Measurements from ENCODE around the gene UBE2H. TPM values are rescaled to one million over a fixed set of nuclear protein-coding genes. Genes with fewer than 3 reads are reported as not detected.

UBE2H gene
- total RNA-seq, 1 donor from 2014 or later, result 114 TPM

DNA sequence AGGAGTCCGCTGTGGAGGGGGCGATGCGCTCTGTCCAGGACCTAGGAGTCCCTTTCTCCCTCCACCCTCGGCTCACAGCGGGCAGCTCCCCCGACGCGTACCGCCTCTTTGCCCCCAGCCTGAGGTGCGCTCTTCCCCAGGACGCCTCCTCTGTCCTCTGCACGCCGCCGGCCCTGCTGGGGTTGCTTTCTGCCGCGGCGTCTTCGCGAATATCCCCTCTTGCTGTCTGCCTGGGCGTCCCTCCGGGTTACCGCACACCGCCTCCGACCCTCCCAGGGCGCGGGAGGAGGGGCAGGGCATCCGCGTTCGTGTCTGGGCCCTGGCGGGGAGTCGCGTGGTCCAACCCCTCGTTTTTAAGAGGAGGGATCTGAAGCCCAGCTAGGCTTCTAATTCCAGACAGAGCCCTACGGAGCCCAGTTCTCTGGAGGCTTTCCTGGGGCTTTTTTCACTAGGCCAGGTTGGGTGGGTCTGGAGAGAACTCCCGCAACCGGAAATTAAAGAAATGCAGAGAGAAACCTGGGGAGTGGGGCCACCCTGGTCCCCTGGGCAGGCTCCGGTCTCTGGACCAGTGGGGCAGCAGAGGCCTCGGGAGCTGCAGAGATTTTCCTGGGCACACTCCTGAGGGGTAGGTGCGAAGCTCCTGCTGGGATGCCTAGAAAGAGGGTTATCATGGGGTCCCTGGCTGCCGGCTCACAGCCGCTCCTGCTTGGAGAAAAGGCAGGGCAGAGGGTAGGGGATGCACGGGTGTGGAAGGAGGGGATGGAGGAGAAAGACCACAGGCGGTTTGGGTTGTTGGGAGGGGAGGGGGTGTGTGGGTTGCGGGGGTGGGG, 166.9 kb downstream of the UBE2H start:
- Histone ChIP-seq H3K27ac (no peak overlapping the region), H3K4me3 (peak overlapping the region; percentile 29), H3F3A (ENCODE audit: low read depth) (peaks cover 34% of the 10 kb centered on the region)

DNA sequence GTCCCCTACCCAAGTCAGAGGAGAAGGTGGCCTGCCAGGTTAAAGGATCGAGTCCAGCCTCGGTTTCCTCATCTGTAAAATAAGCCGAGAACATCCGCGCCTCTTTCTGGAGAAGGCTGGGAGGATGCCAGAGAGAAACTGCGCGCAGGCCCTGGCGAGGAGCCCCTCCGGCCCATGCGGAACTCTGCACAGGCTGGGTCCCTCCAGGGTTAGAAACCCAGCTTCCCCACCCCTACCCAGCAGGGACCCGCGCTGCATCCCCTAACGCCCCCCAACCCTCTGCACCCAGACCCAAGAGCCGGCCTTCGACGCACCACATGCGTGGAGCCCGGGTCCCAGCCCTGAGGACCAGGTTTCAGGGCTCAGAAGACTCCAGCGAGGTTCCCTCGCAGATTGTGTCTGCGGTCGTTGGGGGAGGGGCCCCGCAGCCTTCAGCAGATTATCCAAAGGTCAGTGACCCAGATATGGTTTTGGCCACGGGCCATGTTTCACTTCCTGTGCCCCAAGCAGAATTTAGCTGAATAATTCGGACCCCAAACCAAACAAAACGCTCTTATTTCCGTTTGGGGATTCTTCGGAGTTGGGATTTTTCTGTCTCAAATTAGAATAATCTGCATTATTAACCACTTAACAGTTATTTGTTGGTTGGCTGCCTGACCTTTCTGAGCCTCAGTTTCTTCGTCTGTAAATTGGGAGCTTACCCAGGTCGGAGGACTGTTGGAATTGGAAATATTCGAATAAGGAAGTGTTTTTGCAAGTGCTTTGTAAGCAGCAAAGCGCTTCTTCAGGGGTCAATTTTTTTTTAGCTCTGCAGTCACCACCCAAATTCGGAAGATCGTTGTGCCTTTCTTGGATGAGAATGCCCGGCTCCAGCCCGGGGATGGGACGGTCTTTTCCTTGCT, 167.7 kb downstream of the UBE2H start:
- Histone ChIP-seq H3K27me3 (peaks cover 100% of the 10 kb centered on the region), H3K4me3 (peak overlapping the region; percentile 29), H3F3A (ENCODE audit: low read depth) (peaks cover 43% of the 10 kb centered on the region), H3K27ac (no peak overlapping the region), H2AFZ (replicated peaks) (no peak overlapping the region), H3K36me3 (no peaks in the 10 kb centered on the region), H3K4me2 (peak overlapping the region; percentile 73), H4K20me1 (ENCODE audit: low read depth) (peaks cover 76% of the 10 kb centered on the region), H3K9ac (no peak overlapping the region), H3K9me3 (ENCODE audit: low read depth) (no peaks in the 10 kb centered on the region), H3K4me1 (peaks cover 33% of the 10 kb centered on the region), H3K79me2 (ENCODE audit: low read depth) (no peaks in the 10 kb centered on the region)
- Mint-ChIP-seq H3K27me3 (ENCODE audit: insufficient read depth, low read depth) (peaks cover 70% of the 10 kb centered on the region), H3K9me3 (no peaks in the 10 kb centered on the region), H3K4me1 (peaks cover 50% of the 10 kb centered on the region), H3K4me3 (peak overlapping the region; percentile 56), H3K27ac (no peak overlapping the region), H3K36me3 (no peaks in the 10 kb centered on the region)
- TF ChIP-seq EZH2phosphoT487 (IDR thresholded peaks at IDR 0.05) (peak; percentile 75), EZH2 (IDR thresholded peaks at IDR 0.05) (peak; percentile 61)
- TF ChIP-seq, protein P1, sequence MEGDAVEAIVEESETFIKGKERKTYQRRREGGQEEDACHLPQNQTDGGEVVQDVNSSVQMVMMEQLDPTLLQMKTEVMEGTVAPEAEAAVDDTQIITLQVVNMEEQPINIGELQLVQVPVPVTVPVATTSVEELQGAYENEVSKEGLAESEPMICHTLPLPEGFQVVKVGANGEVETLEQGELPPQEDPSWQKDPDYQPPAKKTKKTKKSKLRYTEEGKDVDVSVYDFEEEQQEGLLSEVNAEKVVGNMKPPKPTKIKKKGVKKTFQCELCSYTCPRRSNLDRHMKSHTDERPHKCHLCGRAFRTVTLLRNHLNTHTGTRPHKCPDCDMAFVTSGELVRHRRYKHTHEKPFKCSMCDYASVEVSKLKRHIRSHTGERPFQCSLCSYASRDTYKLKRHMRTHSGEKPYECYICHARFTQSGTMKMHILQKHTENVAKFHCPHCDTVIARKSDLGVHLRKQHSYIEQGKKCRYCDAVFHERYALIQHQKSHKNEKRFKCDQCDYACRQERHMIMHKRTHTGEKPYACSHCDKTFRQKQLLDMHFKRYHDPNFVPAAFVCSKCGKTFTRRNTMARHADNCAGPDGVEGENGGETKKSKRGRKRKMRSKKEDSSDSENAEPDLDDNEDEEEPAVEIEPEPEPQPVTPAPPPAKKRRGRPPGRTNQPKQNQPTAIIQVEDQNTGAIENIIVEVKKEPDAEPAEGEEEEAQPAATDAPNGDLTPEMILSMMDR (IDR thresholded peaks at IDR 0.05), result no peak
- peak; percentile 54 for DNase-seq (ENCODE audit: low spot score)

More for the DNA sequence above, 166.9 kb downstream of the UBE2H start:
- TF ChIP-seq EZH2 (IDR thresholded peaks at IDR 0.05) (peak; percentile 79), EZH2phosphoT487 (IDR thresholded peaks at IDR 0.05) (peak; percentile 75)
- TF ChIP-seq, protein P1 (IDR thresholded peaks at IDR 0.05), result no peak
- Histone ChIP-seq H3K27me3 (peaks cover 100% of the 10 kb centered on the region), H4K20me1 (ENCODE audit: low read depth) (peaks cover 67% of the 10 kb centered on the region), H3K4me1 (peaks cover 27% of the 10 kb centered on the region), H3K79me2 (ENCODE audit: low read depth) (no peaks in the 10 kb centered on the region), H3K9ac (no peak overlapping the region), H2AFZ (replicated peaks) (no peak overlapping the region), H3K9me3 (ENCODE audit: low read depth) (no peaks in the 10 kb centered on the region), H3K4me2 (peak overlapping the region; percentile 73), H3K36me3 (no peaks in the 10 kb centered on the region)
- Mint-ChIP-seq H3K4me3 (peak overlapping the region; percentile 56), H3K27me3 (ENCODE audit: insufficient read depth, low read depth) (peaks cover 67% of the 10 kb centered on the region), H3K27ac (no peak overlapping the region), H3K9me3 (no peaks in the 10 kb centered on the region), H3K4me1 (peaks cover 50% of the 10 kb centered on the region), H3K36me3 (no peaks in the 10 kb centered on the region)
- peak; percentile 63 for DNase-seq (ENCODE audit: low spot score)

DNA sequence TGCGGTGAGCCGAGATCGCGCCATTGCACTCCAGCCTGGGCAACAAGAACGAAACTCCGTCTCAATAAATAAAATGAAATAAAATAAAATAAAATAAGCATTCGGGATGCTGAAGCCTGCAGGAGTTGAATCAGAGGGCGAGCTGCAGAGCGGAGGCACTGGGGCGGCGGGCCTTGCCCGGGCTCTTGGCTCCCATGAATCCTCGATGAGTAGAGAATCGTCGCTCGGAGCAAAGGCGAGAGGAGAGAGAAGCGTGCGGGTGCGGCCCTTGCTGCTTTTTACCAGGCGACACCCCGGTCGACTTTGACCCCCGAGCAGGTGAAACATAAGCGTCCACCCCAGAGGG, 168.3 kb downstream of the UBE2H start:
- Histone ChIP-seq H3K9ac (no peak overlapping the region), H4K20me1 (ENCODE audit: low read depth) (peaks cover 79% of the 10 kb centered on the region), H2AFZ (replicated peaks) (no peak overlapping the region), H3K4me1 (peaks cover 34% of the 10 kb centered on the region), H3K36me3 (no peaks in the 10 kb centered on the region), H3K79me2 (ENCODE audit: low read depth) (no peaks in the 10 kb centered on the region), H3F3A (ENCODE audit: low read depth) (peaks cover 45% of the 10 kb centered on the region), H3K27ac (no peak overlapping the region), H3K27me3 (peaks cover 100% of the 10 kb centered on the region), H3K9me3 (ENCODE audit: low read depth) (no peaks in the 10 kb centered on the region), H3K4me2 (peak overlapping the region; percentile 73), H3K4me3 (no peak overlapping the region)
- H3K27me3 Mint-ChIP-seq (ENCODE audit: insufficient read depth, low read depth), result peaks cover 65% of the 10 kb centered on the region
- no peaks in the 10 kb centered on the region for H3K36me3 Mint-ChIP-seq
- H3K27ac Mint-ChIP-seq, result no peak overlapping the region
- peaks cover 48% of the 10 kb centered on the region for H3K4me1 Mint-ChIP-seq
- peak; percentile 24 for DNase-seq (ENCODE audit: low spot score)
- H3K9me3 Mint-ChIP-seq, result no peaks in the 10 kb centered on the region
- no peak overlapping the region for H3K4me3 Mint-ChIP-seq
- TF ChIP-seq EZH2phosphoT487 (IDR thresholded peaks at IDR 0.05) (no peak), EZH2 (IDR thresholded peaks at IDR 0.05) (no peak)
- TF ChIP-seq, protein P1 (IDR thresholded peaks at IDR 0.05), result no peak

Measured in neural progenitor cell (in vitro differentiated cells).